ENCODE measurements around the gene MARCO. TPM values are rescaled to one million over a fixed set of nuclear protein-coding genes. Genes with fewer than 3 reads are reported as not detected.
A peak's percentile ranks its signal among the peaks of the same experiment; 100 is the strongest.

The MARCO gene, protein sequence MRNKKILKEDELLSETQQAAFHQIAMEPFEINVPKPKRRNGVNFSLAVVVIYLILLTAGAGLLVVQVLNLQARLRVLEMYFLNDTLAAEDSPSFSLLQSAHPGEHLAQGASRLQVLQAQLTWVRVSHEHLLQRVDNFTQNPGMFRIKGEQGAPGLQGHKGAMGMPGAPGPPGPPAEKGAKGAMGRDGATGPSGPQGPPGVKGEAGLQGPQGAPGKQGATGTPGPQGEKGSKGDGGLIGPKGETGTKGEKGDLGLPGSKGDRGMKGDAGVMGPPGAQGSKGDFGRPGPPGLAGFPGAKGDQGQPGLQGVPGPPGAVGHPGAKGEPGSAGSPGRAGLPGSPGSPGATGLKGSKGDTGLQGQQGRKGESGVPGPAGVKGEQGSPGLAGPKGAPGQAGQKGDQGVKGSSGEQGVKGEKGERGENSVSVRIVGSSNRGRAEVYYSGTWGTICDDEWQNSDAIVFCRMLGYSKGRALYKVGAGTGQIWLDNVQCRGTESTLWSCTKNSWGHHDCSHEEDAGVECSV
- 1 to 10 TPM; 2.7 to 3.2 TPM for total RNA-seq
- long read RNA-seq, partial matches to known transcripts, result 1 of 4 reads
- long read RNA-seq, other reads (novel, unspliced or antisense), result 1 of 4 reads

DNA sequence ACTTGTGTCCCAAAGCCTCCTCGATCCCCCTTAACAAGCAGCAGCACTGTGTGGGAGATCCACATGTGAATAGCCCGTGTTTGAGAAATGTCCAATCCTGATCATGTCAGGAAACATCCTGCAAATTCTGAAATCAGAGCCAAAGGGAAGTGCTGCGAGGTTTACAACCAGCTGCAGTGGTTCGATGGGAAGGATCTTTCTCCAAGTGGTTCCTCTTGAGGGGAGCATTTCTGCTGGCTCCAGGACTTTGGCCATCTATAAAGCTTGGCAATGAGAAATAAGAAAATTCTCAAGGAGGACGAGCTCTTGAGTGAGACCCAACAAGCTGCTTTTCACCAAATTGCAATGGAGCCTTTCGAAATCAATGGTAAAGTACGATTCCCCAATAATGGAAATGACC, at the start of gene MARCO:
TSS of gene MARCO (plus strand) at position 164 of the 400 bp plus-strand sequence. CDS start at position 271, 107 bp downstream.
- intact Hi-C loops (cut with DNase I, micrococcal nuclease), result no loop called here
- no peak for DNase-seq
- no peak for ATAC-seq

GRCh38 chr2:118893100-118893499, 48.9 kb upstream of the MARCO start:
- DNase-seq (no peak), ATAC-seq (no peak)
- intact Hi-C loops (cut with DNase I, micrococcal nuclease), result no loop called here

- no peak for DNase-seq
- ATAC-seq, result peak; percentile 95
- intact Hi-C loops (cut with DNase I, micrococcal nuclease), result no loop called here
These were observed 39.5 kb upstream of the MARCO start for GRCh38 chr2:118902266-118903028.

GRCh38 chr2:118903029-118903351, 39.0 kb upstream of the MARCO start:
- intact Hi-C loops (cut with DNase I, micrococcal nuclease), result no loop called here
- no peak for ATAC-seq

DNA sequence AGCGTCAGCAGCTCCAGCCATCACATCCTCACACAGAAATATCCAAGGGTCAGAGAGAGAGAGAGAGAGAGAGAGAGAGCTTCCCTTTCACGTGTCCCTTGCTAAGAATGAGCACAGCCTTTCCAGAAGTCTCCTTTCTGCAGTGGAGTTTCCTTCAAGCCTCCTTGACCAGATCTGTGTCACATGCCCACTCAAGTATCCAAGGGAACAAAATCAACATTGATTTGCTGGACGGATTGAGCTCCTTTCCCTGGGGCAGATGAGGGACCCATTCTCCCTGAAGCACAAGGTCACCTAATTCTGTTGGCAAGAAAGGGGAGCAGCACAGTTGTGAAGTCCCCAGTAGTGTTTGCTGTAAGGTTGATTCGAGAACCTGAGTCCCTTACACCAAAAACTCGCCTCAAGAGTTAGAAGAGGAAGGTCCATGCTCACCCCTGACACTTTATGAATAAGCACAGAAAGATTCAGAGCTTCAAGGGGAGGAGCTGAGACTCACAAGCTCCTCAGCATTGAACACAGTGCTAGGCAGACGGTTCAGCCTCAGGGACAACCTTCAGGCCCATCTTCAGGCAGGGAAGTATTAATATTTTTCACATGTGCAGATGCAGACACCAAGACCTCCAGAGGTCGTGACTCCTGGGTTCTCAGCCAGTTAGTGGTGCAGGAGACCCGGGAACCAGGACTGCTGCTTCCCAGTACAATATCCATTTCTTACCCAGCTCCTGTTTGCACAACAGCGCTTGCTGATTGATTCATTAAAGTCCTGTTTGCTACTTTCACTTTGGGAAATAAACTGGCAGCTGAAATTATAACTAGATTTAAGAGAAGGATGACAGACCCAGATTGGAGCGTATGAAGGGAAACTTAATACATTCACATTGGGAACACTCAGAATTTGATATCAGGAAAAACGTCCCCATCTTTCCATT, 38.2 kb upstream of the MARCO start:
- DNase-seq, result no peak
- intact Hi-C loops (cut with DNase I, micrococcal nuclease), result no loop called here
- ATAC-seq, result no peak

More at GRCh38 chr2:118903029-118903351, 39.0 kb upstream of the MARCO start:
- peak in 1 of 2 donors; percentile 30 for DNase-seq

DNA sequence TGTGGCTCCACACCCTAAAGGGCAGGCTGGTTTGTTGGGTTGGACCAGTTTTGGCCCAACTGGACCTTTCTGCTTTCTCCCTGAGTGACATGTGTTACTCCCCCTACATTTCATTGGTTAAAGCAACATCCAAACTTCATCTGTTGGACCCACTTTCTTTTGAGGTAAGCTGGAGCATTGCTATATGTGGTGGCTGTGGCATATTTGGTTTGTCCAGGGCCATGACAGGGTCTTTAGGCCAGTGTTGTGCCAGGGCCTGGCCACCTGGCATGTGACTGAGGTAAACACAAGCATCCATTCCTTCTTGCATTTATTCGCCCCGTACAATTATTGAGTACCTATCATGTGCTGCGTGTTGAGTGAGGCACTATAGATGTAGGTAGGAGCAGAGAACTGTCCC, 36.8 kb upstream of the MARCO start:
- DNase-seq (no peak), ATAC-seq (no peak)
- intact Hi-C loops (cut with DNase I, micrococcal nuclease), result no loop called here

DNA sequence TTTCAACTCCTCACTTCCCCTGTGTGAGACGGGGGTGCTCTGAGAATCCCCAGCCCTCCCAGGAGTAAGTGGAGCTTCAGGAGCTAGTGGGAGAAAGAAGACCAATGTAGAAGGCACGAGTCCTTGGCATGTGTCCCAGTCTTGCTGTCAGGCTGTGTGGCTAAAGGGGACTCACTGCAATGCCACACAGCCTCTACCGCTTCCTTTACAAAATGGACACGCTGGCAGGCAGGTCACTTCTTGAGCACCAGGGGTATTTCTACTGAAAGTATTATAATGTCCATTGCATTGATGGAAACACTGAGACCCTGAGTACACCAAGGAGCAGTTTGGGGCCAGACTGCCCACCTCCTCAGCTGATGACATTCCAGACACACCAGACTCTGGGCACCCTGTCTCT, 35.8 kb upstream of the MARCO start:
- no peak for ATAC-seq
- DNase-seq, result no peak
- intact Hi-C loops (cut with DNase I, micrococcal nuclease), result no loop called here

DNA sequence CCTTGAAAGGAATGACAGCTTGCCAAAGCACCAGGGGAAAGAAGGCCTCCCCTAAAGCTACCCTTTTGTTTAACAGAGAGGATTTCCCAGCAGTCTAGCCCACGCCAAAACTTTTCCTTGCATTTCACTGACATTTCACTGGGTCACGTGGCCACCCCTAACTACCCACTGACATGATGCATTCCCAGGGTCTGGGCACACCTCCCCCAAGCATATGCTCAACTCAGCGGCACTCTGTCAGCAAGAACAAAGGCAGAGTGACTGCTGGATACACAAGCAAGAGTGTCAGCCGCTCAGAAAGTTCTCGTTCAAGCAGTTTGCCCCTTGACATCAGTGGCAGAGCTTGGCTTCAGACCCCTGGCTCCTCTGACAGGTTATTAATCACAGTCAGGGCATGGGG, 34.2 kb upstream of the MARCO start:
- intact Hi-C loops (cut with DNase I, micrococcal nuclease), result no loop called here
- DNase-seq, result no peak
- ATAC-seq, result no peak

DNA sequence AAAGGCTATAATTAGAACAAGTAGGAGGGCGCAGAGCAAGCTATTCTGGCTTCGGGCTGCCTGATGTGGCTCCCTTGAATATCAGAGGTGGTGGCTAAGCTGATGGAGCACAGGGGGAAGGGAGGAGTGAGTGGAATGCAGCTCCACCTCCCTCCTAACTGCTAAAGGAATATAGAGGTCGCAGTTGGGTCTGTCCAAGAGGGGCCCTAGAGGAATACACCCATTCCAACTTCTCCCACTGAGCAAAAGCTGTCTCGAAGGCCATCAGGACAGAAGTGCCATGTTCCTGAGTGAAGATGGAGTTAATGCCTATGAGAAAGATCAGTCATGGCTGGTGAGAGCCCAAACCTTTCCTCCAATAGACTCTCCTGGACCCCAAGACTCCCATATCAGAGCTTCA, 32.8 kb upstream of the MARCO start:
- intact Hi-C loops (cut with DNase I, micrococcal nuclease), result no loop called here
- no peak for ATAC-seq
- no peak for DNase-seq

DNA sequence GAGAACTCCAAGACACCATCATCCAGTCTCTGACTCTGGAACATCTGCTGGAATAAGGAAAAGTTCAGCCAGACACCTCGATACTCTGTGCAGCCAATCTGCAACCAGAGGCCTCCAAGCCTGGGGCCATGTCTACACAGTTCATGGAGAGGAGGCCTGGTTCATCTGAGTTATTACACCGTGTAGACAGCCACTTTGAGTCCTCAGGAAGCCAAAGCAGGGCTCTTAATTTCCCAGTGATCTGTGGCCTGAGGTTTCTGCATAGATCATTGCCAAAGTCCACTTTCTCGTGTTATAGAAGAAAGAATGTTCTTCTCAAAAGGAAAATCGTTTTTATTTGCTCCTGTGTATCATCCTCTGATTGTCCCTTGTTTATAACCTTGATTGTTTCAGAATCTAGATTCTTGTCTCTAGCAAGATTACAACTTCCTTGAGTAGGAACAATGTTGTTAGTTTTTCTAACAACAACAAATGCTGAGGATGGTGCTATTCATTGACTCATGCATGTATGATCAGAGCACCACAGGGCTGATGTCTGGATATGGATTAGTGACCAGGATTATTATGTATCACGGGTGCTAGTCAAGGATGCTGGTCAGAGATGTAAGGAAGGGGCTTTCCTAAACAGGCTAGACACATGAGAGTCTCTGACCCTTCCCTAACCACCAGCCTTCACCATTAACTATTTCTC, 30.7 kb upstream of the MARCO start:
- intact Hi-C loops (cut with DNase I, micrococcal nuclease), result no loop called here
- ATAC-seq, result peak; percentile 51
- DNase-seq, result no peak

DNA sequence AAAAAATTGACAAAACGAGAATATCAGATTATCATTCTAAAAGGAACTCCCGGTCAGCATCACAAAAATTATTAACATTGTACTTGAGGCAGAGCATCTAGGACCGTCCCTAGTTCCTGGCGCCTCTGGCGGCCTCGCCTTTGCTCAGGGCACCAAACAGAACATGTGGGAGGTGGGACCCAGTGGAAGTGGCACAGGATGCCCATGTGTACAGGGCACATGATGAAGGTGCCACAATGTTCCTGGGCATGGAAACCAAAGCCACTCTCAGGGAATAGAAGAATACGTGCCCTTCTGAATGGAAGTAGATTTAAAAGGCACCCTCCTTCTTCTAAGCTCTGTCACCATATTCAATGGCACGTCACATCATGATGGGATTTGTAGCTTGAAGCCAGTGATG, 30.1 kb upstream of the MARCO start:
- no peak for DNase-seq
- intact Hi-C loops (cut with DNase I, micrococcal nuclease), result no loop called here
- no peak for ATAC-seq

DNA sequence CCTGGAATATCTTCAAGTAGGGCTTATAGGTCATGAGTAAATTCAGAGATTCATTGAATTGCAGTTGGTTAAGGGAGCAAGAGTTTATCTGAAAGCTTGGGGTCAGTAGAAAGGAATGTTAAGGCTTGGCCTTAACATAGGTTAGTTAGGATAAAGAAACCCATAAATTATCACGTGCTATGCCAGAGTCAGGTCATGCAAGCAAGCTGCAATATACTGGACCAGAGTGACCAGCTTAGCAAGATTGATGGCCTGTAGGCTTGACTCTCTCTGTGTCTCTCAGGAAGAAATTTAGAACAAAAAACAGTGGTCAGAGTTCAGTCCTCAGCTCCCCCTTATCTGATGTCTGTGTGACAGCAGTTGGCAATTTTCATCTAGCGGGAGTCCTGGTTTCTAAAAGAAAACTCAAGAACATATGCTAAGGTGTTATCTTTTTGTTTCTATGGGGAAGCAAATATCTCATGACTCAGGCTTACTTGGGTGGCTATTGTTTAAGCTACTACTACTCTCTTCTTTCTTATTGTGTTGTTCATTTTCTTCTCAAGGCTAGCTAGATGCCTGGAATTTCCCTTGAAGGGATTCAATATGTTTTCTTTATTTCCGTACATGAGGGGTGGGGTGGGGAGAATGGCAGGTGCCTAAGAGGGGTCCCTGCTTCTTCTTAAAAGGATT, 28.7 kb upstream of the MARCO start:
- DNase-seq (no peak), ATAC-seq (no peak)
- intact Hi-C loops (cut with DNase I, micrococcal nuclease), result no loop called here

GRCh38 chr2:118913803-118914645, 28.0 kb upstream of the MARCO start:
- intact Hi-C loops (cut with DNase I, micrococcal nuclease), result no loop called here
- ATAC-seq (no peak), DNase-seq (no peak)

DNA sequence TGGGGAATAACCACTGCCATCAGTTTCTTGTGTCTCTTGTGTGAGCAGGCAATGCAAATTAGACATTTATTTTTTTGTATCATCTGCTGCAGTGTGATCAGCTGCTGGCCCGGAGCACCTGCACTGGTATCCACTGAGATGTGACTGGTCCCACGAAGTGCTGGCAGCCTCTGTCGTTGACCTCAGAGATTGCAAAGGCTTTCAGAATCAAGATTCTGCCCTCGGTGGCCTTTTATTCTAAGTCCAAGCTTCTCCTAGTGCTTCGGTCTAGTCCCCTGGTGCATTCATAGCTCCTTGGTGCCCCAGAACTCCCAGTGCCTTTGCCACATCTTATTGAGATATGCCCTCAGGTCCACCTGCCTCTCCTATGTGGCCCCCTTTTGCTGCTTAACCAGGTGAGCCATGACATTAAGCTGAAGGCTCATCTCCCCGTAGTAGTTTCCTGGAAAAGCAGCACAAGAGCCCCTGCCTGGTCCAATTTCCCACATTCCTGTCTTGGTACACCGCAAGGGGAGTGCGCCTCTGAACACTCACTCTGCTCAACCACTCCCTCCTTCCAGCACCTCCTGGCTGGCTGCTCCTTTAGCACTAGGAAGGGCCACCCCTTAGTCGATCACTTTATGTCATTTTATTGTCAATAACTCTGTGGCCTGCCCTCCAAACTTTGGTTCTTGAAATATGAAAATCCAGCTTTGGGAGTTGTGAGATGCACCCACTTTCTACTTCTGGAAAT, 27.1 kb upstream of the MARCO start:
- DNase-seq (no peak), ATAC-seq (no peak)
- intact Hi-C loops (cut with DNase I, micrococcal nuclease), result no loop called here

DNA sequence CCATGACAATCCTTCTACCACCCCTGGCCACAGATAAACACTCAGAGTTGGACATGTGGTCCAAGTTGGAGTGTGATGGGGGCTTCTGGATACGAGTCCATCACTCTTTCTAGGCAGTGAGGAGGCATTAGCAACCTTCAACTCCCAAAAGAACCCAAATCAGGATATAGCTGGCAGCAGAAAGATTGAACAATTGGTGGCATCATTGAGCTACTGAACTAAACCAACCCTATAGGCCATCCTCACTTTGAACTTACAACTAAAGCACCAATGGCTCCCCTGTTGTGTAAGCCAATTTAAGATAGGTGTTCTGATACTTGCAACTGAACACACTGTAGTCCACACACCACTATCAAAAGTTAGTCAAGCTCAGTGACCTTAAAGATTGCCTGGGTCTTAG, 24.0 kb upstream of the MARCO start:
- no peak for ATAC-seq
- no peak for DNase-seq
- intact Hi-C loops (cut with DNase I, micrococcal nuclease), result no loop called here

GRCh38 chr2:118921646-118922045, 20.3 kb upstream of the MARCO start:
- ATAC-seq (no peak), DNase-seq (no peak)
- intact Hi-C loops (cut with DNase I, micrococcal nuclease), result no loop called here
